GM12878 (cell line): ENCODE measurements around the gene COL23A1. TPM values are rescaled to one million over a fixed set of nuclear protein-coding genes. Genes with fewer than 3 reads are reported as not detected.

Source experiments
- ATAC-seq: fragments of 200-7000 bp; cut with Tn5 transposase; 3 replicates; pipeline ENCODE4 v1.9.1; 2020; ENCODE audit warnings: mild to moderate bottlenecking, moderate library complexity
- BruUV-seq: library from RNA; stranded (reverse); fragments of 400-500 nt; replicated peaks from 2 replicates; lab custom pipeline; 2021; lab: Mats Ljungman, UMichigan
- CTCF ChIA-PET: fragments of 300-600 bp; sonication (Branson Sonifier 250); formaldehyde crosslinking; extraction: SDS; loops from one replicate; lab custom pipeline; 2021; ENCODE audit warnings: inconsistent platforms; lab: Yijun Ruan, JAX
- POLR2A ChIA-PET: fragments of 350-600 bp; formaldehyde crosslinking; extraction: SDS; loops from one replicate; lab custom pipeline; 2021; ENCODE audit warnings: inconsistent platforms; lab: Charles Lee
- RAD21 ChIA-PET: fragments of 300-600 bp; sonication (Branson Sonifier 250); formaldehyde crosslinking; loops from one replicate; lab custom pipeline; 2023; ENCODE audit warnings: antibody characterized with exemption; ENCODE audit not compliant: unreplicated experiment; lab: Charles Lee
- SMC1A ChIA-PET: fragments of 300-600 bp; sonication (Branson Sonifier 250); formaldehyde crosslinking; loops from one replicate; lab custom pipeline; 2023; ENCODE audit not compliant: unreplicated experiment, uncharacterized antibody; lab: Charles Lee
- DNase-seq: peaks from one replicate; pipeline ENCODE4 v3.0.0-alpha.2; 2011; ENCODE audit warnings: low read depth, low spot score
- FAIRE-seq: peaks from 3 replicates; lab custom pipeline; 2011; peaks lifted over from hg19 to GRCh38; lab: Jason Lieb, UNC
- H2AFZ ChIP-seq: 2 replicates; pipeline ENCODE4 v1.6.0; 2011; ENCODE audit warnings: low read depth, low read length, control low read depth; ENCODE audit not compliant: control insufficient read depth
- H3K27ac ChIP-seq: 2 replicates; pipeline ENCODE4 v1.5.1; 2011; ENCODE audit warnings: control low read depth; ENCODE audit not compliant: control insufficient read depth, insufficient read depth
- H3K27me3 ChIP-seq, 2 experiments: replicated peaks in 1 of 2; 2 replicates each; pipeline versions ENCODE4 v1.6.0 to v1.6.1; 2011; ENCODE audit warnings: low read length in 1 of 2; ENCODE audit not compliant: control insufficient read depth in 2 of 2, insufficient read depth in 2 of 2
- H3K36me3 ChIP-seq, 2 experiments: 2 replicates each; pipeline ENCODE4 v1.5.1; 2011; ENCODE audit warnings: low read length in 1 of 2; ENCODE audit not compliant: control insufficient read depth in 2 of 2, insufficient read depth in 2 of 2
- H3K4me1 ChIP-seq: 2 replicates; pipeline ENCODE4 v1.6.1; 2011; ENCODE audit warnings: mild to moderate bottlenecking, low read length, moderate library complexity, mixed read lengths; ENCODE audit not compliant: control insufficient read depth, insufficient read depth
- H3K4me2 ChIP-seq: 2 replicates; pipeline ENCODE4 v1.6.0; 2011; ENCODE audit warnings: control low read depth; ENCODE audit not compliant: control insufficient read depth, insufficient read depth
- H3K4me3 ChIP-seq: fragments of 200-600 bp; sonication (generic); 2 replicates; pipeline ENCODE4 v1.5.1; 2016
- H3K79me2 ChIP-seq: 2 replicates; pipeline ENCODE4 v1.6.0; 2011; ENCODE audit warnings: low read length; ENCODE audit not compliant: control insufficient read depth, insufficient read depth
- H3K9ac ChIP-seq: 2 replicates; pipeline ENCODE4 v1.8.0; 2011; ENCODE audit warnings: low read length, control low read depth, mixed read lengths; ENCODE audit not compliant: control insufficient read depth, insufficient read depth
- H3K9me3 ChIP-seq: replicated peaks from 3 replicates; pipeline ENCODE4 v1.5.1; 2011; ENCODE audit warnings: mild to moderate bottlenecking, low read length; ENCODE audit not compliant: control insufficient read depth, insufficient read depth
- H4K20me1 ChIP-seq: 2 replicates; pipeline ENCODE4 v1.6.0; 2011; ENCODE audit not compliant: control insufficient read depth, insufficient read depth
- NFYB ChIP-seq: IDR thresholded peaks from 2 replicates; pipeline ENCODE4 v1.6.1; 2011; ENCODE audit warnings: low read depth, mild to moderate bottlenecking, low read length, improper control_type of control experiment, moderate library complexity; ENCODE audit not compliant: insufficient read depth
- RUNX3 ChIP-seq: IDR thresholded peaks from 2 replicates; pipeline ENCODE4 v1.6.1; 2012; ENCODE audit warnings: low read length, inconsistent platforms
- STAT3 ChIP-seq: IDR thresholded peaks from 2 replicates; pipeline ENCODE4 v1.6.1; 2011; ENCODE audit warnings: low read depth, low read length, improper control_type of control experiment
- USF2 ChIP-seq: IDR thresholded peaks from 2 replicates; pipeline ENCODE4 v1.6.1; 2011; ENCODE audit warnings: low read depth, low read length, improper control_type of control experiment, borderline replicate concordance
- YY1 ChIP-seq: IDR thresholded peaks from 2 replicates; pipeline ENCODE4 v1.6.1; 2011; ENCODE audit warnings: low read depth, mild to moderate bottlenecking, low read length
- ZNF687 ChIP-seq: fragments of 450-650 bp; IDR thresholded peaks from 2 replicates; pipeline ENCODE4 v1.6.1; 2017; ENCODE audit warnings: mild to moderate bottlenecking, moderate library complexity
- WGBS: methylation state at CpG from one replicate; pipeline ENCODE4 v1.1.6; 2016; ENCODE audit warnings: low lambda C conversion rate; ENCODE audit not compliant: insufficient replicate concordance, insufficient coverage; ENCODE audit errors: missing lambda C conversion rate; 5-methylcytosine and 5-hydroxymethylcytosine counted together
- in situ Hi-C: fragments of 300-500 bp; cut with MboI; formaldehyde crosslinking; loops from 9 replicates; pipeline ENCODE4 v1.14.3; 2018; ENCODE audit warnings: mixed read lengths
- intact Hi-C: fragments of 100-400 bp; cut with micrococcal nuclease; formaldehyde crosslinking; loops from one replicate; pipeline ENCODE4 v1.14.2; 2022; ENCODE audit not compliant: unreplicated experiment
- polyA plus RNA-seq, 11 experiments: library from polyadenylated mRNA; depleted of rRNA in 4 of 11; unstranded in 6 of 11; stranded (reverse) in 5 of 11; fragments of >200 nt; fragmentation: Nextera tagmentation in 4 of 11; fragmentation: Illumina TruSeq in 1 of 11; extraction: Ambion mirVana in 4 of 11; extraction: Trizol in 1 of 11; gene quantifications; 1 replicate in 1 of 11; 2 replicates in 10 of 11; pipeline versions ENCODE4 v1.2.1 to v1.2.3, GENCODE V29; 2011 to 2016; ENCODE audit warnings: inconsistent platforms in 2 of 11, missing spikeins in 2 of 11, low read depth in 1 of 11
- total RNA-seq, 4 experiments: library from RNA; depleted of rRNA in 3 of 4; stranded (reverse); fragments of >200 nt in 3 of 4; fragmentation: Illumina TruSeq in 1 of 4; extraction: Trizol in 1 of 4; gene quantifications; 2 replicates each; pipeline versions ENCODE4 v1.2.1 to v1.2.3, GENCODE V29; 2013 to 2021
- TF ChIP-seq, protein P1 (sequence below): fragments of 450-650 bp; IDR thresholded peaks from 2 replicates; pipeline ENCODE4 v1.6.1; 2014; ENCODE audit warnings: mild to moderate bottlenecking

Gene COL23A1
- total and polyA plus RNA-seq, 10 of the 15 experiments (the other 5 are each of a cell fraction or from before 2014, with no cell fraction given), result 0.03 to 0.83 (median 0.09) TPM; not detected in 5

GRCh38 chr5:178531786-178532185, 58.4 kb downstream of the COL23A1 start:
- H3K9ac ChIP-seq, result no peak overlapping the region
- no peak for DNase-seq
- TF ChIP-seq YY1, result no peak
- TF ChIP-seq ZNF687, result no peak
- TF ChIP-seq NFYB, result no peak
- TF ChIP-seq, protein P1, sequence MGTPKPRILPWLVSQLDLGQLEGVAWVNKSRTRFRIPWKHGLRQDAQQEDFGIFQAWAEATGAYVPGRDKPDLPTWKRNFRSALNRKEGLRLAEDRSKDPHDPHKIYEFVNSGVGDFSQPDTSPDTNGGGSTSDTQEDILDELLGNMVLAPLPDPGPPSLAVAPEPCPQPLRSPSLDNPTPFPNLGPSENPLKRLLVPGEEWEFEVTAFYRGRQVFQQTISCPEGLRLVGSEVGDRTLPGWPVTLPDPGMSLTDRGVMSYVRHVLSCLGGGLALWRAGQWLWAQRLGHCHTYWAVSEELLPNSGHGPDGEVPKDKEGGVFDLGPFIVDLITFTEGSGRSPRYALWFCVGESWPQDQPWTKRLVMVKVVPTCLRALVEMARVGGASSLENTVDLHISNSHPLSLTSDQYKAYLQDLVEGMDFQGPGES, result no peak
- no peak for TF ChIP-seq USF2
- no peak for TF ChIP-seq RUNX3
- TF ChIP-seq STAT3, result no peak
- H3K27me3 ChIP-seq, result no peaks in the 10 kb centered on the region
- no peaks in the 10 kb centered on the region for H3K79me2 ChIP-seq
- no peak overlapping the region for H2AFZ ChIP-seq
- BruUV-seq, result no TSS peak
- no peaks in the 10 kb centered on the region for H3K9me3 ChIP-seq
- CTCF ChIA-PET, result no interaction called here
- POLR2A ChIA-PET, result no interaction called here
- WGBS, result 63% methylated on average over 11 of the region's 11 CpGs
- no peak overlapping the region for H3K4me3 ChIP-seq
- in situ Hi-C loops (no loop called here), intact Hi-C loops (no loop called here)
- H3K4me2 ChIP-seq, result no peak overlapping the region
- H3K27ac ChIP-seq, result no peak overlapping the region
- H4K20me1 ChIP-seq, result no peaks in the 10 kb centered on the region
- no peaks in the 10 kb centered on the region for H3K4me1 ChIP-seq
- no peaks in the 10 kb centered on the region for H3K36me3 ChIP-seq
- RAD21 ChIA-PET, result no interaction called here
- SMC1A ChIA-PET, result no interaction called here
- no peak for ATAC-seq
- no peak for FAIRE-seq
